RWPE2 (cell line): ENCODE data around the gene ETFDH.

Experiments used
- ATAC-seq: fragments of 200-7000 bp; cut with Tn5 transposase; 3 replicates; pipeline ENCODE4 v1.9.1; 2021; ENCODE audit warnings: low read depth
- DNase-seq: peaks from one replicate; pipeline ENCODE4 v3.0.0-alpha.2; 2020; ENCODE audit warnings: low spot score
- H3K27ac ChIP-seq: fragments of 450-650 bp; 2 replicates; pipeline ENCODE4 v1.5.1; 2017; ENCODE audit warnings: mild to moderate bottlenecking; ENCODE audit not compliant: poor library complexity, severe bottlenecking
- H3K27me3 ChIP-seq: fragments of 250-450 bp; sonication (Bioruptor Pico); 2 replicates; pipeline ENCODE4 v1.5.1; 2021; ENCODE audit warnings: mild to moderate bottlenecking, moderate library complexity; ENCODE audit not compliant: insufficient read depth, poor library complexity, severe bottlenecking
- H3K36me3 ChIP-seq: fragments of 250-450 bp; sonication (Bioruptor Pico); 2 replicates; pipeline ENCODE4 v1.5.1; 2020; ENCODE audit warnings: low read depth, mild to moderate bottlenecking, moderate library complexity
- H3K4me1 ChIP-seq: fragments of 250-450 bp; sonication (Bioruptor Pico); 2 replicates; pipeline ENCODE4 v1.5.1; 2021; ENCODE audit warnings: mild to moderate bottlenecking, moderate library complexity; ENCODE audit not compliant: insufficient read depth, poor library complexity, severe bottlenecking
- H3K4me3 ChIP-seq: fragments of 250-450 bp; sonication (Bioruptor Pico); 2 replicates; pipeline ENCODE4 v1.5.1; 2021; ENCODE audit warnings: mild to moderate bottlenecking, moderate library complexity; ENCODE audit not compliant: severe bottlenecking
- H3K9me3 ChIP-seq: fragments of 250-450 bp; sonication (Bioruptor Pico); 2 replicates; pipeline ENCODE4 v1.5.1; 2021; ENCODE audit warnings: mild to moderate bottlenecking, moderate library complexity; ENCODE audit not compliant: severe bottlenecking
- CTCF ChIP-seq: fragments of 450-650 bp; IDR thresholded peaks from one replicate; pipeline ENCODE4 v1.5.1; 2017; ENCODE audit warnings: mild to moderate bottlenecking, moderate library complexity; ENCODE audit not compliant: poor library complexity, severe bottlenecking

ETFDH gene

GRCh38 chr4:158636619-158637018 lies 35.5 kb upstream of the ETFDH start:
- no peak for ATAC-seq
- H3K36me3 ChIP-seq, result no peaks in the 10 kb centered on the region
- H3K4me3 ChIP-seq, result no peak overlapping the region
- no peak overlapping the region for H3K27ac ChIP-seq
- TF ChIP-seq CTCF, result no peak
- H3K4me1 ChIP-seq, result no peaks in the 10 kb centered on the region
- no peaks in the 10 kb centered on the region for H3K9me3 ChIP-seq
- no peaks in the 10 kb centered on the region for H3K27me3 ChIP-seq
- DNase-seq, result no peak

DNA sequence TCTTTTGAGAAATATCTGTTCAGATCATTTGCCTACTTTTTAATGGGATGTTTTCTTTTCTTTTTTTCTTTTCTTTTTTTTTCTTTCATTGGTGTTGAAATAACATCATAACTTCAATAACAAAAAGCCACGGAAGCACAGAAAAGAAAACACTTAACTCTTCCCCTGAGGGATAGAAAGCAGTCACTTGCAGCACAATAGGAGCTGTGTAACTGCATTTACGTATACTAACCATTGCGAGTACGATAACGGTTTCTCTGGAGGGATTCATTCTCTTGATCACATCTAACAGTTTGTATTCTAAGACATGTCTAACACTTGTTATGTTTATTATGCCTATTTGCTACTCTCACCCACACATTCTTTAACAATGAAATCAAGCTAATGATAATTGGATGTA lies 27.7 kb upstream of the ETFDH start:
- no peak for TF ChIP-seq CTCF
- H3K4me3 ChIP-seq, result no peak overlapping the region
- no peaks in the 10 kb centered on the region for H3K27me3 ChIP-seq
- DNase-seq, result no peak
- no peaks in the 10 kb centered on the region for H3K36me3 ChIP-seq
- H3K9me3 ChIP-seq, result no peaks in the 10 kb centered on the region
- no peak for ATAC-seq
- H3K27ac ChIP-seq, result no peak overlapping the region
- H3K4me1 ChIP-seq, result no peaks in the 10 kb centered on the region

DNA sequence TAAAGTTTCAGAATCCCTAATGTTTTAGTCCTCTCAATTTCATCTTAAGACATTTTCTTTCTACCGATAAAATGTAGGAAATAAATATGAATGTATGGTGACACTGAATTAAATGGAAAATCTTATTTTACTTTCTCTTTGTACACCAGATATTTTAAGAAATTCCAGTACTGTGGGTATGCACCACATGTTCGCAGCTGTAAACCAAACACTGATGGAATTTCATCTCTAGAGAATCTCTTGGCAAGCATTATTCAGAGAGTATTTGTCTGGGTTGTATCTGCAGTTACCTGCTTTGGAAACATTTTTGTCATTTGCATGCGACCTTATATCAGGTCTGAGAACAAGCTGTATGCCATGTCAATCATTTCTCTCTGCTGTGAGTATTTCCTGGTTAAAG lies 27.3 kb upstream of the ETFDH start:
- ATAC-seq, result no peak

DNA sequence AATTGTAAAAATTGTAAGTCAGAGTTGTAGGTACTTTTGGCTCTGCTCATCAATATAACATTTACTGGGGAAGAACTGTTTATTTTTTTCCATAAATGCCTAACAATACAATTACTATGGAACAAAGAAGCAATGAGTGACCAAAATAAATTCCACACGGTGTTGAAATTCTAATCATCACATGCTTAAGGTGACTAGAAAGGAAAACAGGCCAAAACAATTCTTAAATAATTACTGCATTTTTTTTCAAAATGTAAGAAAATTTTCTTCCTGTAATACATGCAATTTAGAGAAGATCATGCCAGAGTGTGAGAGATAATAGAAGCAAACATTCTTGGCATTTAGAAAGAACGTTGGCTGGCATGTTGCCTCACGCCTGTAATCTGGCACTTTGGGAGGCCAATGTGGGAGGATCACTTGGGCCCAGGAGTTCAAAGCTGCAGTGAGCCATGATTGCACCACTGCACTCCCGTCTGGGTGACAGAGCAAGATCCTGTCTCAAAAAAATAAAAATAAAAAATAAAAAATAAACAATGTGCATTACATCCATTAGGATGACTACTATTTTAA lies 22.9 kb upstream of the ETFDH start:
- Histone ChIP-seq H3K9me3 (no peaks in the 10 kb centered on the region), H3K27ac (no peak overlapping the region), H3K27me3 (no peaks in the 10 kb centered on the region), H3K4me1 (no peaks in the 10 kb centered on the region), H3K4me3 (no peak overlapping the region), H3K36me3 (no peaks in the 10 kb centered on the region)
- TF ChIP-seq CTCF, result no peak
- DNase-seq, result no peak
- ATAC-seq, result no peak

More for the DNA sequence above, 27.3 kb upstream of the ETFDH start:
- no peak overlapping the region for H3K27ac ChIP-seq
- no peaks in the 10 kb centered on the region for H3K27me3 ChIP-seq
- no peak for DNase-seq
- no peaks in the 10 kb centered on the region for H3K4me1 ChIP-seq
- no peaks in the 10 kb centered on the region for H3K9me3 ChIP-seq
- no peaks in the 10 kb centered on the region for H3K36me3 ChIP-seq
- no peak for TF ChIP-seq CTCF
- no peak overlapping the region for H3K4me3 ChIP-seq

DNA sequence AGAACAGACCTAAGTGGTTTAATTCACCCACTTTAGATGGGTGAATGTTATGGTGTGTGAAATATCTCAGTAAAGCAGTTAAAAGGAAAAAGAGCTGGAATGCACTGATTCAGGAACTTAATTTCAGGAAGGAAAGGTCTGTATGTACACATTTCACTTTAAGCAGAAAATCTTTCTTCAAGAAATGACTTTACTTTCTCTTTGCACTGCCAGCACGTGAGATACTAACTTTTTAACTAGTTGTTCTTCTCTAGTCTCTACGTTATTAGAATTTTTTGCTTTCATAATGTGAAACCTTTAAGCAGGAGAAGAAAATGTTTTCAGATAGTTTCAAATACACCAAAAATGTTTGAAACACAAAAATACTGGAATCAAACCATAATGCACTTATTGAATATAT lies 19.2 kb upstream of the ETFDH start:
- no peaks in the 10 kb centered on the region for H3K36me3 ChIP-seq
- ATAC-seq (no peak), DNase-seq (no peak)
- no peak for TF ChIP-seq CTCF
- no peak overlapping the region for H3K27ac ChIP-seq
- H3K27me3 ChIP-seq, result no peaks in the 10 kb centered on the region
- H3K4me1 ChIP-seq, result no peaks in the 10 kb centered on the region
- no peak overlapping the region for H3K4me3 ChIP-seq
- H3K9me3 ChIP-seq, result no peaks in the 10 kb centered on the region
